PC-3 (cell line): ENCODE measurements around the gene GRIN3A.

Experiments
- EZH2 ChIP-seq: fragments of 300-600 bp; sonication (generic); IDR thresholded peaks from one replicate; pipeline ENCODE4 v1.6.1; 2017; ENCODE audit warnings: antibody characterized with exemption, mild to moderate bottlenecking, low read length; ENCODE audit not compliant: unreplicated experiment
- EZH2phosphoT487 ChIP-seq: fragments of 300-600 bp; sonication (generic); IDR thresholded peaks from 2 replicates; pipeline ENCODE4 v1.6.1; 2018; ENCODE audit warnings: mild to moderate bottlenecking, antibody characterized with exemption, low read length, borderline replicate concordance
- TF ChIP-seq, protein P1 (sequence below): fragments of 300-600 bp; sonication (generic); conservative IDR thresholded peaks from 2 replicates; pipeline ENCODE4 v1.5.1; 2017; ENCODE audit warnings: antibody characterized with exemption, low read depth, mild to moderate bottlenecking, low read length

DNA sequence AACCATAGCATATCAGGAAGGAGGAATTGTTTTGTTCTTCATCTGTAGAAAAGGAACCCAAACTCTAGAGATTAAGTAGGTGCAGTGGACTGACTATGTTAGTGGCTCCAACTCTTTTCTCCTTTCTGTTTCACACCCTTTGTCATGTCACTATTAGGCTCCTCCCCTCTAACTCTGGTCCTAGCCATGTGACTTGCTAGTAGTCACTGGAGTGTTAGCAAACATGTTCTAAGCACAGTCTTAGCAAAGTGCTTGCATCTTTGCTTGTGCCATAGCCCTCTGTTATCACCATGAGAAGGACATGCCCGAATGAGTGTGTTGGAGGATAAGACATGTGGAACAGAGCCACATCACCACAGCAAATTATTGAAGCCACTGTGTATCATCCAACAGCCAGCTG lies 88.3 kb downstream of the GRIN3A start:
- TF ChIP-seq, protein P1, sequence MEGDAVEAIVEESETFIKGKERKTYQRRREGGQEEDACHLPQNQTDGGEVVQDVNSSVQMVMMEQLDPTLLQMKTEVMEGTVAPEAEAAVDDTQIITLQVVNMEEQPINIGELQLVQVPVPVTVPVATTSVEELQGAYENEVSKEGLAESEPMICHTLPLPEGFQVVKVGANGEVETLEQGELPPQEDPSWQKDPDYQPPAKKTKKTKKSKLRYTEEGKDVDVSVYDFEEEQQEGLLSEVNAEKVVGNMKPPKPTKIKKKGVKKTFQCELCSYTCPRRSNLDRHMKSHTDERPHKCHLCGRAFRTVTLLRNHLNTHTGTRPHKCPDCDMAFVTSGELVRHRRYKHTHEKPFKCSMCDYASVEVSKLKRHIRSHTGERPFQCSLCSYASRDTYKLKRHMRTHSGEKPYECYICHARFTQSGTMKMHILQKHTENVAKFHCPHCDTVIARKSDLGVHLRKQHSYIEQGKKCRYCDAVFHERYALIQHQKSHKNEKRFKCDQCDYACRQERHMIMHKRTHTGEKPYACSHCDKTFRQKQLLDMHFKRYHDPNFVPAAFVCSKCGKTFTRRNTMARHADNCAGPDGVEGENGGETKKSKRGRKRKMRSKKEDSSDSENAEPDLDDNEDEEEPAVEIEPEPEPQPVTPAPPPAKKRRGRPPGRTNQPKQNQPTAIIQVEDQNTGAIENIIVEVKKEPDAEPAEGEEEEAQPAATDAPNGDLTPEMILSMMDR = no peak
- TF ChIP-seq EZH2 = no peak
- TF ChIP-seq EZH2phosphoT487 = no peak
